GM12878 (cell line): ENCODE results near the gene IMP3. TPM values are rescaled to one million over a fixed set of nuclear protein-coding genes. Genes with fewer than 3 reads are reported as not detected.

Experiments used
- ATAC-seq: fragments of 200-7000 bp; cut with Tn5 transposase; 3 replicates; pipeline ENCODE4 v1.9.1; 2020; ENCODE audit warnings: mild to moderate bottlenecking, moderate library complexity
- BruUV-seq: library from RNA; stranded (reverse); fragments of 400-500 nt; replicated peaks from 2 replicates; lab custom pipeline; 2021; lab: Mats Ljungman, UMichigan
- CTCF ChIA-PET: fragments of 300-600 bp; sonication (Branson Sonifier 250); formaldehyde crosslinking; extraction: SDS; loops from one replicate; lab custom pipeline; 2021; ENCODE audit warnings: inconsistent platforms; lab: Yijun Ruan, JAX
- POLR2A ChIA-PET: fragments of 350-600 bp; formaldehyde crosslinking; extraction: SDS; loops from one replicate; lab custom pipeline; 2021; ENCODE audit warnings: inconsistent platforms; lab: Charles Lee
- RAD21 ChIA-PET: fragments of 300-600 bp; sonication (Branson Sonifier 250); formaldehyde crosslinking; loops from one replicate; lab custom pipeline; 2023; ENCODE audit warnings: antibody characterized with exemption; ENCODE audit not compliant: unreplicated experiment; lab: Charles Lee
- SMC1A ChIA-PET: fragments of 300-600 bp; sonication (Branson Sonifier 250); formaldehyde crosslinking; loops from one replicate; lab custom pipeline; 2023; ENCODE audit not compliant: unreplicated experiment, uncharacterized antibody; lab: Charles Lee
- DNase-seq: peaks from one replicate; pipeline ENCODE4 v3.0.0-alpha.2; 2011; ENCODE audit warnings: low read depth, low spot score
- FAIRE-seq: peaks from 3 replicates; lab custom pipeline; 2011; peaks lifted over from hg19 to GRCh38; lab: Jason Lieb, UNC
- H2AFZ ChIP-seq: 2 replicates; pipeline ENCODE4 v1.6.0; 2011; ENCODE audit warnings: low read depth, low read length, control low read depth; ENCODE audit not compliant: control insufficient read depth
- H3K27ac ChIP-seq: 2 replicates; pipeline ENCODE4 v1.5.1; 2011; ENCODE audit warnings: control low read depth; ENCODE audit not compliant: control insufficient read depth, insufficient read depth
- H3K27me3 ChIP-seq, 2 experiments: replicated peaks in 1 of 2; 2 replicates each; pipeline versions ENCODE4 v1.6.0 to v1.6.1; 2011; ENCODE audit warnings: low read length in 1 of 2; ENCODE audit not compliant: control insufficient read depth in 2 of 2, insufficient read depth in 2 of 2
- H3K36me3 ChIP-seq, 2 experiments: 2 replicates each; pipeline ENCODE4 v1.5.1; 2011; ENCODE audit warnings: low read length in 1 of 2; ENCODE audit not compliant: control insufficient read depth in 2 of 2, insufficient read depth in 2 of 2
- H3K4me1 ChIP-seq: 2 replicates; pipeline ENCODE4 v1.6.1; 2011; ENCODE audit warnings: mild to moderate bottlenecking, low read length, moderate library complexity, mixed read lengths; ENCODE audit not compliant: control insufficient read depth, insufficient read depth
- H3K4me2 ChIP-seq: 2 replicates; pipeline ENCODE4 v1.6.0; 2011; ENCODE audit warnings: control low read depth; ENCODE audit not compliant: control insufficient read depth, insufficient read depth
- H3K4me3 ChIP-seq: fragments of 200-600 bp; sonication (generic); 2 replicates; pipeline ENCODE4 v1.5.1; 2016
- H3K79me2 ChIP-seq: 2 replicates; pipeline ENCODE4 v1.6.0; 2011; ENCODE audit warnings: low read length; ENCODE audit not compliant: control insufficient read depth, insufficient read depth
- H3K9ac ChIP-seq: 2 replicates; pipeline ENCODE4 v1.8.0; 2011; ENCODE audit warnings: low read length, control low read depth, mixed read lengths; ENCODE audit not compliant: control insufficient read depth, insufficient read depth
- H3K9me3 ChIP-seq: replicated peaks from 3 replicates; pipeline ENCODE4 v1.5.1; 2011; ENCODE audit warnings: mild to moderate bottlenecking, low read length; ENCODE audit not compliant: control insufficient read depth, insufficient read depth
- H4K20me1 ChIP-seq: 2 replicates; pipeline ENCODE4 v1.6.0; 2011; ENCODE audit not compliant: control insufficient read depth, insufficient read depth
- ATF7 ChIP-seq: fragments of 450-650 bp; IDR thresholded peaks from 2 replicates; pipeline ENCODE4 v1.6.1; 2016; ENCODE audit warnings: low read depth, mild to moderate bottlenecking
- HDAC6 ChIP-seq: fragments of 200-600 bp; sonication (generic); IDR thresholded peaks from one replicate; pipeline ENCODE4 v1.8.0; 2017; ENCODE audit warnings: antibody characterized with exemption; ENCODE audit not compliant: unreplicated experiment
- MTA3 ChIP-seq: IDR thresholded peaks from 2 replicates; pipeline ENCODE4 v1.6.1; 2012; ENCODE audit warnings: low read length, inconsistent platforms, borderline replicate concordance
- NRF1 ChIP-seq: conservative IDR thresholded peaks from 2 replicates; pipeline ENCODE4 v1.6.1; 2011; ENCODE audit warnings: mild to moderate bottlenecking, low read depth, low read length, improper control_type of control experiment
- PAX5 ChIP-seq: IDR thresholded peaks from 2 replicates; pipeline ENCODE4 v1.6.1; 2011; ENCODE audit warnings: low read depth, low read length, borderline replicate concordance
- RFX5 ChIP-seq: IDR thresholded peaks from 2 replicates; pipeline ENCODE4 v1.6.1; 2011; ENCODE audit warnings: low read depth, low read length, improper control_type of control experiment
- STAT1 ChIP-seq: fragments of 450-650 bp; conservative IDR thresholded peaks from 2 replicates; pipeline ENCODE4 v1.6.1; 2014; ENCODE audit warnings: antibody characterized with exemption, mild to moderate bottlenecking
- TAF1 ChIP-seq: IDR thresholded peaks from 2 replicates; pipeline ENCODE4 v1.6.1; 2011; ENCODE audit warnings: mild to moderate bottlenecking, low read depth, low read length, borderline replicate concordance
- WGBS: methylation state at CpG from one replicate; pipeline ENCODE4 v1.1.6; 2016; ENCODE audit warnings: low lambda C conversion rate; ENCODE audit not compliant: insufficient replicate concordance, insufficient coverage; ENCODE audit errors: missing lambda C conversion rate; 5-methylcytosine and 5-hydroxymethylcytosine counted together
- in situ Hi-C: fragments of 300-500 bp; cut with MboI; formaldehyde crosslinking; loops from 9 replicates; pipeline ENCODE4 v1.14.3; 2018; ENCODE audit warnings: mixed read lengths
- intact Hi-C: fragments of 100-400 bp; cut with micrococcal nuclease; formaldehyde crosslinking; loops from one replicate; pipeline ENCODE4 v1.14.2; 2022; ENCODE audit not compliant: unreplicated experiment
- polyA plus RNA-seq, 11 experiments: library from polyadenylated mRNA; depleted of rRNA in 4 of 11; unstranded in 6 of 11; stranded (reverse) in 5 of 11; fragments of >200 nt; fragmentation: Nextera tagmentation in 4 of 11; fragmentation: Illumina TruSeq in 1 of 11; extraction: Ambion mirVana in 4 of 11; extraction: Trizol in 1 of 11; gene quantifications; 1 replicate in 1 of 11; 2 replicates in 10 of 11; pipeline versions ENCODE4 v1.2.1 to v1.2.3, GENCODE V29; 2011 to 2016; ENCODE audit warnings: inconsistent platforms in 2 of 11, missing spikeins in 2 of 11, low read depth in 1 of 11
- total RNA-seq, 4 experiments: library from RNA; depleted of rRNA in 3 of 4; stranded (reverse); fragments of >200 nt in 3 of 4; fragmentation: Illumina TruSeq in 1 of 4; extraction: Trizol in 1 of 4; gene quantifications; 2 replicates each; pipeline versions ENCODE4 v1.2.1 to v1.2.3, GENCODE V29; 2013 to 2021

Gene IMP3
- total and polyA plus RNA-seq, 10 of the 15 experiments (the other 5 are each of a cell fraction or from before 2014, with no cell fraction given) = 13.3 to 208 (median 85.2) TPM

DNA sequence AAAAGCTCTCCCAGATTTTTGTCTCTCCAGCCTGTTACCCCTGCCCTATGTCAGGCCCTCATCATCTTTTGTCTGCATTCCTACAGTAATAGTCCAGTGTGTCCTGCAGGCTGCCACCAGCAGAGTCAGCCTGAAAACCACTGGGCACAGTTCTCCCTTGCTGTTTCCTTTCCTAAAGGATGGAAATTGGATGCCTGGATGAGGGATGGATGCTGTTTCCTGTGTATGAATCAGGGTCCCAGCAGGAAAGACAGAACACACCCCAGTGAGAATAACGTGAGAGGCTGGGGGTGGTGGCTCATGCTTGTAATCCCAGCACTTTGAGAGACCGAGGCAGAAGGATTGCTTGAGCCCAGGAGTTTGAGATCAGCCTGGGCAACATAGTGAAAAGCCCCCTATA, 4.4 kb upstream of the IMP3 start (continued):
- TF ChIP-seq NRF1 = no peak
- TF ChIP-seq, all 136 proteins: peak for 0

GRCh38 chr15:75641603-75642002, 1.6 kb upstream of the IMP3 start:
- ChIA-PET POLR2A (interaction anchor here (0.6 to 5.0 kb wide), 5 partner anchors 15 to 295 kb away, joined by 3 to 110 read pairs (median 34); partner anchors contain the start of genes MAN2C1, SIN3A and SNUPN), SMC1A (interaction anchor here (0.6 to 3.9 kb wide), 11 partner anchors 10 to 616 kb away, joined by 3 to 27 read pairs (median 5); partner anchors contain the start of genes MAN2C1 and SIN3A)
- FAIRE-seq = no peak

More at GRCh38 chr15:75641603-75642002, 1.6 kb upstream of the IMP3 start:
- no peak overlapping the region for H2AFZ ChIP-seq
- no peak overlapping the region for H3K27ac ChIP-seq
- H3K79me2 ChIP-seq = peaks cover 32% of the 10 kb centered on the region
- BruUV-seq = no TSS peak
- H3K9me3 ChIP-seq = no peaks in the 10 kb centered on the region
- WGBS = 50% methylated on average over 4 of the region's 5 CpGs
- 0 out of 2 replicates have a peak overlapping the region, but pooled peaks have one; percentile 13 for H3K4me2 ChIP-seq
- DNase-seq (no peak), ATAC-seq (no peak)
- peaks cover 2% of the 10 kb centered on the region; the same call in 1 of the 2 replicates for H4K20me1 ChIP-seq
- CTCF ChIA-PET = interaction anchor here (0.6 to 5.5 kb wide), 14 partner anchors 9 to 370 kb away, joined by 3 to 86 read pairs (median 4); partner anchors contain the start of genes MAN2C1, SIN3A and SNUPN
- no peak overlapping the region for H3K9ac ChIP-seq
- in situ Hi-C loops = no loop called here
- TF ChIP-seq ATF7 (no peak), STAT1 (no peak), MTA3 (no peak), PAX5 (no peak), HDAC6 (no peak), TAF1 (no peak), RFX5 (no peak)
- H3K4me3 ChIP-seq = no peak overlapping the region
- no peaks in the 10 kb centered on the region for H3K4me1 ChIP-seq
- RAD21 ChIA-PET = interaction anchor here (0.7 to 5.1 kb wide), 7 partner anchors 9 to 273 kb away, joined by 3 to 69 read pairs (median 11); partner anchors contain the start of genes MAN2C1, SIN3A and SNUPN
- H3K27me3 ChIP-seq = no peaks in the 10 kb centered on the region
- intact Hi-C loops = loop anchor here (2.0 to 10.0 kb wide), 3 partner anchors 134 to 707 kb away; partner anchors contain the start of gene COX5A
- H3K36me3 ChIP-seq = no peaks in the 10 kb centered on the region; a peak in 1 of 4 replicates
